Measurements from ENCODE around the gene KRTAP5-8. TPM values are rescaled to one million over a fixed set of nuclear protein-coding genes. Genes with fewer than 3 reads are reported as not detected.

Gene KRTAP5-8
- total and polyA plus RNA-seq, 9 of the 15 experiments (the other 6 are each of a cell fraction or from before 2014, with no cell fraction given), result not detected

DNA sequence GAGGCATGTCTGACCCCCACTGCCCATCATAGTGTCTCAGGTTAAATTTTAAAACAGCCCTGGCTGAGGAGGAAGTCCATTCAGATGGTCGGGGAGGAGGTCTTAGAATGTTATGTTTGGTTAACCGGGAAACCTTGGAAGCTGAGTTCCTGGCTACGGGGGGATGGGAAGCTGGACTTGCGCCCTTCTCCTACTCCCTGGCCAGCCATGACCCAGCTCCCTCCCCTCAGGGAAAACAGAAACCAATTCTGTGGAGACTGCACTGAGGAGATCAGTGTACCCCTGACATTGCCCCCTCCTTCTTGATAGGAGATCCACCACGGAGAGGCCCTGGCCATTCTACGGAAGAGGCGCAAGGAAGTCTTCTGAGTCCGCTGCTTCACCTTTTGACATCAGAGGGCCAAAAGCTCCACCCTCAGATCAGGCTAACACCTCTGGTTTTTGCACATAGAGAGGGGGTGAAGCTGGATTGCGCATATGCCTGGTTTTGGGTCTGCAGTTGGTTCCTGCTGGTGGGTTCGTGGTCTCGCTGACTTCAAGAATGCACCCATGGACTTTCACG is 7.7 kb downstream of the KRTAP5-8 start (continued):
- no peak for TF ChIP-seq ZNF407 (IDR thresholded peaks at IDR 0.05; ENCODE audit: low read depth)
- no peak for TF ChIP-seq KLF13 (tag; IDR thresholded peaks at IDR 0.05; ENCODE audit: borderline replicate concordance, low read depth)
- TF ChIP-seq SAFB2 (IDR thresholded peaks at IDR 0.05; ENCODE audit: borderline replicate concordance, low read depth, low read length, severe bottlenecking), result no peak
- no peak for TF ChIP-seq ZNF134 (CRISPR knock-in tag; conservative IDR thresholded peaks at IDR 0.05)
- TF ChIP-seq, protein P1, sequence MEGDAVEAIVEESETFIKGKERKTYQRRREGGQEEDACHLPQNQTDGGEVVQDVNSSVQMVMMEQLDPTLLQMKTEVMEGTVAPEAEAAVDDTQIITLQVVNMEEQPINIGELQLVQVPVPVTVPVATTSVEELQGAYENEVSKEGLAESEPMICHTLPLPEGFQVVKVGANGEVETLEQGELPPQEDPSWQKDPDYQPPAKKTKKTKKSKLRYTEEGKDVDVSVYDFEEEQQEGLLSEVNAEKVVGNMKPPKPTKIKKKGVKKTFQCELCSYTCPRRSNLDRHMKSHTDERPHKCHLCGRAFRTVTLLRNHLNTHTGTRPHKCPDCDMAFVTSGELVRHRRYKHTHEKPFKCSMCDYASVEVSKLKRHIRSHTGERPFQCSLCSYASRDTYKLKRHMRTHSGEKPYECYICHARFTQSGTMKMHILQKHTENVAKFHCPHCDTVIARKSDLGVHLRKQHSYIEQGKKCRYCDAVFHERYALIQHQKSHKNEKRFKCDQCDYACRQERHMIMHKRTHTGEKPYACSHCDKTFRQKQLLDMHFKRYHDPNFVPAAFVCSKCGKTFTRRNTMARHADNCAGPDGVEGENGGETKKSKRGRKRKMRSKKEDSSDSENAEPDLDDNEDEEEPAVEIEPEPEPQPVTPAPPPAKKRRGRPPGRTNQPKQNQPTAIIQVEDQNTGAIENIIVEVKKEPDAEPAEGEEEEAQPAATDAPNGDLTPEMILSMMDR (IDR thresholded peaks at IDR 0.05 in 2 of 3, conservative IDR thresholded peaks at IDR 0.05 in 1 of 3; ENCODE audit: insufficient read depth in 2 of 3, low read depth in 1 of 3, low read length in 3 of 3), result no peak
- no peak for TF ChIP-seq U2AF2 (optimal IDR thresholded peaks at IDR 0.05; ENCODE audit: low read depth, low read length)
- no peak for TF ChIP-seq PTTG1 (tag; IDR thresholded peaks at IDR 0.05; ENCODE audit: low read depth)
- no peak for TF ChIP-seq POLR3A (IDR thresholded peaks at IDR 0.05; ENCODE audit: borderline replicate concordance, extremely low read depth, insufficient read depth, insufficient read length)
- no peak for TF ChIP-seq ZNF143 (CRISPR knock-in tag; IDR thresholded peaks at IDR 0.05)
- no peak for TF ChIP-seq FOXA1 (IDR thresholded peaks at IDR 0.05; ENCODE audit: borderline replicate concordance)
